BLaER1 treated with 17β-estradiol and CSF1 and Interleukin-3, amounts not matched to agents 10 nM and 100 nM (cell line): Measurements from ENCODE around the gene PRKCH.

Experiments used
- H3K27ac ChIP-seq, 11 experiments: shearing (Covaris generic); formaldehyde crosslinking; 2 replicates each; pipeline ENCODE4 v1.8.1; 2022
- H3K27me3 ChIP-seq, 11 experiments: shearing (Covaris generic); formaldehyde crosslinking; 2 replicates each; pipeline ENCODE4 v1.8.1; 2022
- H3K36me3 ChIP-seq, 11 experiments: shearing (Covaris generic); formaldehyde crosslinking; 2 replicates each; pipeline ENCODE4 v1.8.1; 2022
- H3K4me1 ChIP-seq, 10 experiments: shearing (Covaris generic); formaldehyde crosslinking; 2 replicates each; pipeline ENCODE4 v1.8.1; 2022
- H3K4me2 ChIP-seq, 11 experiments: shearing (Covaris generic); formaldehyde crosslinking; 2 replicates each; pipeline ENCODE4 v1.8.1; 2022
- H3K4me3 ChIP-seq, 10 experiments: shearing (Covaris generic); formaldehyde crosslinking; 2 replicates each; pipeline ENCODE4 v1.8.1; 2022
- H3K9ac ChIP-seq, 11 experiments: shearing (Covaris generic); formaldehyde crosslinking; 2 replicates each; pipeline ENCODE4 v1.8.1; 2022
- H3K9me3 ChIP-seq, 11 experiments: shearing (Covaris generic); formaldehyde crosslinking; replicated peaks in 1 of 11; 2 replicates each; pipeline ENCODE4 v1.8.1; 2022
- H4K20me1 ChIP-seq, 11 experiments: shearing (Covaris generic); formaldehyde crosslinking; 2 replicates each; pipeline ENCODE4 v1.8.1; 2022
- Cebpa-rat ChIP-seq, 11 experiments: shearing (Covaris generic); IDR thresholded peaks; 2 replicates each; pipeline ENCODE4 v1.8.1; 2022

PRKCH gene

DNA sequence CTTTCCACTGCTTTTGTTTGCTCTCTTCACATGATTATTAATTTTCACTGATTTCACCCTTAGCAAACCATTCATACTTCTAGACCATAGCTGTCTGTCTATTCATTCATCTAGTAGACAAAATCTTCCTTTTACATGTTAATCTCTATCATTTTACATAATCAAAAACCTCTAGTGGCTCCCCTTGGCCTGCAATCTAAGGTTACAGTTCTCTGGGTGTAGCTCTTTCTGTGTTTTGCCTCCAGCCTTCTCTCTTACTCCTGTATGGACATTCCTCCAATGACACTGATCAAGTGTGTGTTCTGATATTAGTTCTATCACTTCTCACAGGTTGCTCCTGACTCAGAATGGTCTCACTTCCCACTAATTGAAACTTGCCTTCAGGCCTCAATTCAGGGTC lies 56.4 kb downstream of the PRKCH start:
- Histone ChIP-seq H4K20me1 (peaks cover 0 to 11% (median 0%) of the 10 kb centered on the region in 11 experiments; a peak in 3 of 22 replicates), H3K4me3 (no peak overlapping the region), H3K9me3 (peaks cover 48 to 62% (median 56%) of the 10 kb centered on the region in 11 experiments), H3K27me3 (no peaks in the 10 kb centered on the region), H3K36me3 (peaks cover 0 to 44% (median 28%) of the 10 kb centered on the region in 11 experiments; a peak in 19 of 22 replicates), H3K27ac (no peak overlapping the region), H3K4me1 (peaks cover 7 to 42% (median 24%) of the 10 kb centered on the region in 10 experiments; a peak in 18 of 20 replicates), H3K4me2 (no peak overlapping the region), H3K9ac (no peak overlapping the region)
- TF ChIP-seq Cebpa-rat (IDR thresholded peaks at IDR 0.05) = no peak

DNA sequence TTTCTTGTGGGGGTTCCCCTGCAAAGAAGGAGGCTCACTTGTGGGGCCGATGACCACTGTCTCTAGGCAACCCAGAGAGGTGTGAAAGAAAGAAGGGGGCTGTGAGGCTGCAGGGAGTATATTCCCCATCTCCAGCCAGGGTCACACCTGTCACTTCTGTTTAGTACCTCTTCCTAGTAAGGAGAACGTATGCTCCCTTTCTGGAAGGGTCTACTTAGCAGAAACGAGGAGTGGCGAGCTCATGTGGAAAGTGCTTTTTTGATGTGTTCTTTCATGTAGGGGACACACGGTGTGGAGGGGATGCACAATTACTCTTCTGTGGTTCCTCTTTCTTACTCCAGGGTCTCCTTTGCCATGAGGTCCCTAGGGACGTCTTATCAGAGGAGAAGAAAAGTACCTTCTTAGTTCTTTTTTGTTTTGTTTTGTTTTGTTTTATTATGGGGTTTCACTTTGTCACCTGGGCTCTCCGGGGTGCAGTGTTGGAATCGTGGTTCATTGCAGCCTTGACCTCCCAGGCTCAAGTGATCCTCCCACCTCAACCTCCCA lies 58.3 kb downstream of the PRKCH start:
- Histone ChIP-seq H3K4me1 (peaks cover 7 to 52% (median 33%) of the 10 kb centered on the region in 10 experiments; a peak in 18 of 20 replicates), H3K27ac (no peak overlapping the region), H3K9ac (no peak overlapping the region), H3K4me2 (peak overlapping the region; percentile 12 to 87 (median 60); a peak in 21 of 22 replicates), H4K20me1 (peaks cover 0 to 11% (median 0%) of the 10 kb centered on the region in 11 experiments; a peak in 3 of 22 replicates), H3K9me3 (peaks cover 29 to 42% (median 36%) of the 10 kb centered on the region in 11 experiments), H3K4me3 (no peak overlapping the region), H3K36me3 (peaks cover 0 to 25% (median 9%) of the 10 kb centered on the region in 11 experiments; a peak in 17 of 22 replicates), H3K27me3 (no peaks in the 10 kb centered on the region)
- TF ChIP-seq Cebpa-rat (IDR thresholded peaks at IDR 0.05) = no peak

DNA sequence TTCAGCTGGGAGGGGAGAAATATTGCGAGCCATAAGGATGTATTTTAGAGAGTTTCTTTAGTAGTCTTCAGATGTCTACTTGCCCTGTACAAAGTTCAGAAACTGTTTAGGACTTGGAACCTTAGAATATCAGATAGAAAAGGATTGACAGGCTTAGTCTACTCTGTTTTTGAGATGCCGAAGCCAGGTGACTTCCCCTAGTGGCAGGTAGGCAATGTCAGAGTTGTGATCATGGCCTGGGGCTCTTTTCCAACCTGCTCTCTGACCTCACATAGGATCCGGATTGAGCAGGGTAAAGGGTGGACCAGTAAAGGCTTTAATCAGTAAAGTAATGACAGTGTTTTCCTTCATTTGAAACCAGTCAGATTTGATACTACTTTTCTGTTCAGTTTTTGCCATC lies 59.6 kb downstream of the PRKCH start:
- H3K27ac ChIP-seq = no peak overlapping the region
- H3K9ac ChIP-seq = no peak overlapping the region
- no peak for TF ChIP-seq Cebpa-rat (IDR thresholded peaks at IDR 0.05)
- H3K4me1 ChIP-seq = peaks cover 18 to 65% (median 46%) of the 10 kb centered on the region in 10 experiments; a peak in 19 of 20 replicates
- H3K36me3 ChIP-seq = peaks cover 0 to 12% (median 0%) of the 10 kb centered on the region in 11 experiments; a peak in 7 of 22 replicates
- no peak overlapping the region for H3K4me3 ChIP-seq
- H3K27me3 ChIP-seq = no peaks in the 10 kb centered on the region
- peak overlapping the region in 2 of 11 experiments; percentile 50 to 56; a peak in 2 of 22 replicates for H3K4me2 ChIP-seq
- peaks cover 16 to 29% (median 23%) of the 10 kb centered on the region in 11 experiments for H3K9me3 ChIP-seq
- peaks cover 0 to 11% (median 0%) of the 10 kb centered on the region in 11 experiments; a peak in 3 of 22 replicates for H4K20me1 ChIP-seq

DNA sequence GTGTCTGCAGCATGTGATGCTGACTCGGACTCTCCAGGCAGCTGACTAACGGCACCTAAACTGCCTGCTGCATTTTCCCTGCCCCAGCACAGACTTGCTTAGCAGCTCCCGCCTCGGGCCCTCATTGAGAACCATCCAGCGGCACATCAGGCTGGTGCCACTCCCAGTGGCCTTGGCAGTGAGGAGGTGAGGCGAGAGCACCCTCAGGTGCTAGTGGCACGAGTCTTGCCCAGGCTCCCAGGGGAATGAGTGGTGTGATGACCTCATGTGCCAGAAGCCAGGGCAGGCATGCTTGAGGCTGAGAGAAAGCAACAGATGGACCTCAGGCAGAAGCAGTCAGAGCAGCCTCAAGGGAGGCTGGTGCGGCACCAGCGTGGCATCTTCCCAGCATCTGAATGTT lies 60.2 kb downstream of the PRKCH start:
- H3K4me1 ChIP-seq = peaks cover 18 to 70% (median 51%) of the 10 kb centered on the region in 10 experiments; a peak in 19 of 20 replicates
- H3K4me2 ChIP-seq = peak overlapping the region in 8 of 11 experiments; percentile 5 to 60 (median 39); a peak in 9 of 22 replicates
- H4K20me1 ChIP-seq = peaks cover 0 to 11% (median 0%) of the 10 kb centered on the region in 11 experiments; a peak in 3 of 22 replicates
- peaks cover 10 to 24% (median 17%) of the 10 kb centered on the region in 11 experiments for H3K9me3 ChIP-seq
- no peak overlapping the region for H3K9ac ChIP-seq
- TF ChIP-seq Cebpa-rat (IDR thresholded peaks at IDR 0.05) = no peak
- H3K27me3 ChIP-seq = no peaks in the 10 kb centered on the region
- H3K4me3 ChIP-seq = no peak overlapping the region
- H3K36me3 ChIP-seq = peaks cover 0 to 6% (median 0%) of the 10 kb centered on the region in 11 experiments; a peak in 6 of 22 replicates
- no peak overlapping the region for H3K27ac ChIP-seq

DNA sequence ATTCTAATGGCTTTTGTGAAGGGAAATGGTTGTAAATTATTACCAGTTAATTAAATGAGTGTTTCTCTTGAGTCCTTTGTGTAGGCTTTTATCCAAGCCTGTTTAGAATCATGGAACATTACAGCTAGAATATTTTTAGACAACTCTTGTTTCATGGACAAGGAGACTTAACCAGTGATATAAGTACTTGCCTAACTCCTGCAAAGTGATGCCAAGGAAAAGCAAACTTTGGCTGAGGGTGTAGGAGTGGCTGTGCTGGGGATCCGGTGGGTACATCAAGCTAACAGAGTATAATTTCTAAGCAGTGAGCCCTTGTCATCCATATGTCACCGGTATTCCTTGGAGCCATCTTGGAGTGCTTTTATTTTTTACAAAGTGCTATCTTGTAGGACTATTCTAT lies 61.5 kb downstream of the PRKCH start:
- peaks cover 0 to 11% (median 6%) of the 10 kb centered on the region in 11 experiments; a peak in 12 of 22 replicates for H3K9me3 ChIP-seq
- H3K27ac ChIP-seq = no peak overlapping the region
- TF ChIP-seq Cebpa-rat (IDR thresholded peaks at IDR 0.05) = no peak
- no peaks in the 10 kb centered on the region for H3K27me3 ChIP-seq
- H3K4me2 ChIP-seq = no peak overlapping the region
- no peak overlapping the region for H3K9ac ChIP-seq
- peaks cover 0 to 11% (median 0%) of the 10 kb centered on the region in 11 experiments; a peak in 3 of 22 replicates for H4K20me1 ChIP-seq
- H3K4me1 ChIP-seq = peaks cover 18 to 83% (median 64%) of the 10 kb centered on the region in 10 experiments
- no peaks in the 10 kb centered on the region; a peak in 1 of 22 replicates for H3K36me3 ChIP-seq
- H3K4me3 ChIP-seq = no peak overlapping the region

DNA sequence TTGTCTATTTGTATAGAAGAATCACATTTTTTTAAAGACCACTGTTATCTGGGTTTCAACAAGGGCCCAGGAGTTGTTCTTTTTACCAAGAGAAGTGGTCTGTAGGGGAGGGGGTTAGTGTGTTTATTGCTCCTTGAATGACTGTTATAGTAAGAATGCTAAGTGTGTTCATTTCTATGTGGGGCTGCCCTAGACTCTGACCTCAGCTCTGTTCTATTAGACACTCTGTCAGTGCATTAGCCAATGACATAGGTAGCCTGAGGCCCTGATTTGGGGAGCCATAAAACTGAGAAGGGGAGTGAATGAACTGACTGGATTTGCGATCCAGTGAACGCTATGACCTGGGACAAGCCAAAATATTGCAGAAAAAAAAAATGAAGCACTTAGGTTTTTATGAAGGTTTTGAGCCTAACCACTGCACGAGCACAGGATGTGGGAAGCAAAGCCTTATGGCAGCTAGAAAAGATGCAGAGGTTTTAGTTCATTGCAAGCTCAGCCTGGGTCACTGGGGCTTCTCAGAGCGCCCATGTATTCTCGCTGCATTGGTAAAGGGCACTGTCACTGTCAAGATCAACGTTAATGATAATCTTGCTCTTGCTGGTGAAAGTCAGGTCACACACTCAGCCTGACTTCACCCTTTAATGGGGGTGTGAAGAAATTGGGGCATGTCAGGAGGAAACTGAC lies 63.8 kb downstream of the PRKCH start:
- H3K4me1 ChIP-seq = peaks cover 34 to 86% (median 75%) of the 10 kb centered on the region in 10 experiments
- peak overlapping the region; percentile 37 to 84 (median 73) for H3K4me2 ChIP-seq
- no peaks in the 10 kb centered on the region for H3K36me3 ChIP-seq
- no peak overlapping the region for H3K27ac ChIP-seq
- H3K4me3 ChIP-seq = no peak overlapping the region
- TF ChIP-seq Cebpa-rat (IDR thresholded peaks at IDR 0.05) = no peak
- H3K9me3 ChIP-seq = no peaks in the 10 kb centered on the region
- no peaks in the 10 kb centered on the region for H3K27me3 ChIP-seq
- H4K20me1 ChIP-seq = peaks cover 0 to 11% (median 0%) of the 10 kb centered on the region in 11 experiments; a peak in 3 of 22 replicates
- no peak overlapping the region for H3K9ac ChIP-seq

DNA sequence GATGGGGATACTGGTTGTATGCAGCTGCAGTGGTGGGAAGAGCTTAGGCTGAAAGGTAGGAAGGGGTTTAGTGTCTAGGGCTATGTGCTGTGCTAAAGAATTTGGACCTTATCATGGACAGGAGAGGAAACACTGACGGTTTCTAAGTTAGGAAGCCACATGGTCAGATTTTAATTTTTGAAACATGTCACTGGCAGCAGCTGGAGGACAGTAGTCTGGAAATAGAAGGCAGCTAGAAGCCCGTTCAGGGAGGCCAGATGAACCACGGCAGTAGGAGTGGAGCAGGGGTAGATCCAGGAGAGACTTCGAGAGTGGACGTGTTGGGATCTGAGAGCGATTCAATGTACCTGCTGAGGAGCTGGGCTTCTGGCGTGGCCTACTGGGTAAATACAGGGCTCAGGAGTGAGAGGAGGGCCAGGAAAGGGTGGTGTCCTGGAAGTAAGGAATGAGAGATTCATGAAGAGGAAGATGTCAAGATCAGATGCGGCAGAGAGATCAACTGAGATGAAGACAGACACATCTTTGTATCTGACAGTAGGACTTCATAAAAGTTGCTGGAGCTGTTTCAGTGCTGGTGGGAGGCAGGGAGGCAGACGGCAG lies 64.9 kb downstream of the PRKCH start:
- peaks cover 46 to 88% (median 80%) of the 10 kb centered on the region in 10 experiments for H3K4me1 ChIP-seq
- peaks cover 0 to 8% (median 0%) of the 10 kb centered on the region in 11 experiments; a peak in 3 of 22 replicates for H4K20me1 ChIP-seq

DNA sequence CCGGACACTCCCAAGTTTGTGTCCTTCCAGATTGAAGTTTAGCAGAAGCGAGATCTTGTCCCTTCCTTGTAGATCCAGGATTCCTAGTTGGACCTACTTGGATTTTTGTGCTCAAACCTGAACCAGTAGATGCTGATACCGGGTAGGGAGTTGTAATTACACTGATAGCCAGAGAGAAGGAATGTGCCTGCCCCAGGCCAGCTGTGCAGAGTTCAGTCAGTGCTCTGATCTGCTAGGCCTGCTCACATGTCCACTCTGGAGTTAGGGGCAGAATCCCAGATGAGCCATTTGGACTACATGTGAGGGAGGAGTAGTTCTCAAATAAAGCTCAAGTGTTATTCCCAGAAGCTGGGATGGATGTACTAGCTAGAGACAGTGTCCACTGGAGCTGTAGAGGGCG lies 65.7 kb downstream of the PRKCH start:
- peaks cover 49 to 88% (median 81%) of the 10 kb centered on the region in 10 experiments for H3K4me1 ChIP-seq
- H3K36me3 ChIP-seq = no peaks in the 10 kb centered on the region; a peak in 1 of 22 replicates
- peak overlapping the region in 8 of 11 experiments; percentile 31 to 84 (median 80); a peak in 14 of 22 replicates for H3K4me2 ChIP-seq
- H3K9me3 ChIP-seq = no peaks in the 10 kb centered on the region
- 0 out of 22 replicates have a peak overlapping the region, but pooled peaks of 1 of the 11 experiments have one; percentile 75 for H3K9ac ChIP-seq
- no peaks in the 10 kb centered on the region for H3K27me3 ChIP-seq
- peak overlapping the region in 4 of 11 experiments; percentile 79 to 85 (median 82); a peak in 9 of 22 replicates for H3K27ac ChIP-seq
- TF ChIP-seq Cebpa-rat (IDR thresholded peaks at IDR 0.05) = no peak
- no peaks in the 10 kb centered on the region; a peak in 3 of 22 replicates for H4K20me1 ChIP-seq
- H3K4me3 ChIP-seq = no peak overlapping the region

More for the DNA sequence above, 64.9 kb downstream of the PRKCH start:
- Histone ChIP-seq H3K9me3 (no peaks in the 10 kb centered on the region), H3K27ac (peak overlapping the region in 4 of 11 experiments; percentile 39 to 85 (median 82); a peak in 4 of 22 replicates), H3K4me3 (no peak overlapping the region), H3K36me3 (no peaks in the 10 kb centered on the region), H3K4me2 (peak overlapping the region in 9 of 11 experiments; percentile 47 to 84 (median 80); a peak in 17 of 22 replicates), H3K27me3 (no peaks in the 10 kb centered on the region), H3K9ac (peak overlapping the region in 1 of 11 experiments; percentile 25; a peak in 1 of 22 replicates)
- TF ChIP-seq Cebpa-rat (IDR thresholded peaks at IDR 0.05) = no peak
